Measurements from ENCODE around the gene MED25. TPM values are rescaled to one million over a fixed set of nuclear protein-coding genes. Genes with fewer than 3 reads are reported as not detected.

Gene MED25
- total RNA-seq, 2 donors from 2014 or later, result 89.1 to 90.0 TPM

DNA sequence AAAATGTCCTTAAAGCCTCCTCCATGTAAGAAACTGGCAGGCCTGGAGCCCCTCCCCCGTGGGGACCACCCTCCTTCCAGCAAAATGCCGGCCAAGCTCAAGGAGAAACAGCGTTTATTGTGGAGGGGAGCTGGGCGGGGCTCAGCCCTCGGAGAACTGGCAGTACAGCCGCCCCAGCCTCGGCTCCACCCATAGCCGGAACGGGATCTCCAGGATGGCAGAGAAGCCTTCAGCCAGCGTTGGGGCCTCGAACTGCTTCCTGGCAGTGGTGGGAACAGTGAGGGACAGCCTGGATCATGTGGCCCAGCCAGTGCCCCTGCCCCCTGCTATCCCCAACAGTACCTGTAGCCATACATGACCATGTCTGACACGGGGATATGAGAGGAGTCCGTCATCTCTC lies 43.0 kb downstream of the MED25 start:
- Mint-ChIP-seq H3K36me3 (ENCODE audit: low read depth) (peaks cover 56% of the 10 kb centered on the region), H3K9me3 (no peaks in the 10 kb centered on the region), H3K27me3 (ENCODE audit: insufficient read depth) (no peaks in the 10 kb centered on the region), H3K27ac (peak overlapping the region; percentile 75), H3K4me3 (no peak overlapping the region), H3K4me1 (peaks cover 4% of the 10 kb centered on the region)
- no peak for TF ChIP-seq CTCF (conservative IDR thresholded peaks at IDR 0.05)
- WGBS, 2 experiments (ENCODE audit: insufficient coverage in 1 of 2, insufficient read length in 1 of 2), result 87 to 88% methylated on average over 9 to 13 of the region's 13 CpGs
- Histone ChIP-seq H3K27ac (ENCODE audit: low read depth, low read length) (peak overlapping the region; percentile 38), H3K4me3 (ENCODE audit: low read length) (no peak overlapping the region), H3K36me3 (ENCODE audit: control insufficient read depth, insufficient read depth, low read length) (peaks cover 60% of the 10 kb centered on the region), H3K4me1 (ENCODE audit: control insufficient read depth, insufficient read depth, low read length) (no peaks in the 10 kb centered on the region), H3K9me3 (ENCODE audit: control insufficient read depth, low read length) (no peaks in the 10 kb centered on the region), H3K9ac (ENCODE audit: extremely low read depth, low read length, poor library complexity, severe bottlenecking) (no peak overlapping the region), H3K27me3 (ENCODE audit: control insufficient read depth, insufficient read depth, low read length, poor library complexity, severe bottlenecking) (no peaks in the 10 kb centered on the region)
- DNase-seq, result peak; percentile 77

GRCh38 chr19:49861541-49862378 lies 43.7 kb downstream of the MED25 start:
- H3K9me3 ChIP-seq (ENCODE audit: control insufficient read depth, low read length), result no peaks in the 10 kb centered on the region
- no peaks in the 10 kb centered on the region for H3K9me3 Mint-ChIP-seq
- WGBS, 2 experiments (ENCODE audit: insufficient coverage in 1 of 2, insufficient read length in 1 of 2), result 93 to 96% methylated on average over 38 to 55 of the region's 60 CpGs
- no peaks in the 10 kb centered on the region for H3K27me3 Mint-ChIP-seq (ENCODE audit: insufficient read depth)
- no peak overlapping the region for H3K4me3 Mint-ChIP-seq
- H3K36me3 ChIP-seq (ENCODE audit: control insufficient read depth, insufficient read depth, low read length), result peaks cover 53% of the 10 kb centered on the region
- DNase-seq, result no peak
- H3K9ac ChIP-seq (ENCODE audit: extremely low read depth, low read length, poor library complexity, severe bottlenecking), result no peak overlapping the region
- H3K27ac Mint-ChIP-seq, result no peak overlapping the region
- peaks cover 59% of the 10 kb centered on the region for H3K36me3 Mint-ChIP-seq (ENCODE audit: low read depth)
- no peak overlapping the region for H3K4me3 ChIP-seq (ENCODE audit: low read length)
- H3K27me3 ChIP-seq (ENCODE audit: control insufficient read depth, insufficient read depth, low read length, poor library complexity, severe bottlenecking), result no peaks in the 10 kb centered on the region
- no peak for TF ChIP-seq CTCF (conservative IDR thresholded peaks at IDR 0.05)
- H3K27ac ChIP-seq (ENCODE audit: low read depth, low read length), result no peak overlapping the region
- peaks cover 9% of the 10 kb centered on the region for H3K4me1 Mint-ChIP-seq
- no peaks in the 10 kb centered on the region for H3K4me1 ChIP-seq (ENCODE audit: control insufficient read depth, insufficient read depth, low read length)

DNA sequence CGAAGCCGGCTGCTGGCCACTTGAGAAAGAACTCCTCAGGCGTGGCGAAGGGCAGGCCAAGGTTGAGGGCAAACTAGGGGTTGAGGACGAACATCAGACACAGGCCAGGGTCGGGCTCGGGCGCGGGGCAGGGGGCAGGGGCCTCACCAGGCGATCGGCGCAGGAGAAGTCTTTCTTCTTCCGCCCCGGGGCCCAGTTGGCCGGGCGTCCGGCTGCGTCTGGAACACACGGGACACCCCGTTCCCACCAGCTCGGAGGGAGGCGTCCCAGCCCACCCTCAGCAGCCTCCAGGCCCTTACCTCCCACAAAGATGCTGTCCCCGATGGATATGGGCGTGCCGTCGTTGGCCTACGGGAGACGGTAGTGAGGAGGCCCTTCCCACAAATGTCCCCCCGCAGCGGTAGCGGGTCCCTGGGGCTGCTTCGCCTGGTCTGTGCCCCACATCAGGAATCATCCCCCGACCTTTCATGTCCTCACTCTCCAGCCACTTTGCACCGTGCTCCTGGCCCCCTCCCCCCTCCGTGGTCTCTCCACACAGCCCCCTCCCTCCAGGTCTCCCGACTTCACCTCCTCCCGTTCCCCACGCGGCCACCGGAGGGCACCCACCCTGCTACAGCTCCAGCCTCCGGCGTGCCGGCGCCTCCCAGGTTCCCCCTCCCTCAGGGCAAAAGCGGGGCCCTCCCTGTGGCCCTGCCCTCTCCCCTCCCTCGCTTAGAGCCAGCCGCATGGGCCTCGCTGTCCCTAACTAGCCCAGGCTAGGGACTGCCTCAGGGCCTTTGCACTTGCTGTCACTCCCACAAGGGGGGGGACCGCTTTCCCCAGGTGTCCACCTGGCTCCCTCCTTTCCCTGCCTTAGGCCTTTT lies 44.5 kb downstream of the MED25 start:
- Mint-ChIP-seq H3K36me3 (ENCODE audit: low read depth) (peaks cover 53% of the 10 kb centered on the region), H3K9me3 (no peaks in the 10 kb centered on the region), H3K4me3 (no peak overlapping the region), H3K27ac (peak overlapping the region; percentile 14), H3K27me3 (ENCODE audit: insufficient read depth) (no peaks in the 10 kb centered on the region), H3K4me1 (peaks cover 12% of the 10 kb centered on the region)
- no peaks in the 10 kb centered on the region for H3K27me3 ChIP-seq (ENCODE audit: control insufficient read depth, insufficient read depth, low read length, poor library complexity, severe bottlenecking)
- peaks cover 47% of the 10 kb centered on the region for H3K36me3 ChIP-seq (ENCODE audit: control insufficient read depth, insufficient read depth, low read length)
- H3K4me3 ChIP-seq (ENCODE audit: low read length), result no peak overlapping the region
- 85 to 88% methylated on average over 24 to 49 of the region's 49 CpGs for WGBS, 2 experiments (ENCODE audit: insufficient coverage in 1 of 2, insufficient read length in 1 of 2)
- no peak overlapping the region for H3K9ac ChIP-seq (ENCODE audit: extremely low read depth, low read length, poor library complexity, severe bottlenecking)
- no peak overlapping the region for H3K27ac ChIP-seq (ENCODE audit: low read depth, low read length)
- H3K4me1 ChIP-seq (ENCODE audit: control insufficient read depth, insufficient read depth, low read length), result no peaks in the 10 kb centered on the region
- peak; percentile 89 for DNase-seq
- peak; percentile 67 for TF ChIP-seq CTCF (conservative IDR thresholded peaks at IDR 0.05)
- no peaks in the 10 kb centered on the region for H3K9me3 ChIP-seq (ENCODE audit: control insufficient read depth, low read length)
